Measurements from ENCODE around the gene SEMA3F.

SEMA3F gene

GRCh38 chr3:50194128-50194902, 39.2 kb downstream of the SEMA3F start:
- no peak overlapping the region for H3K27ac ChIP-seq (ENCODE audit: low read length, poor library complexity, severe bottlenecking)
- no peak overlapping the region for H2BK12ac ChIP-seq (ENCODE audit: low read length in 2 of 2)
- H3K79me1 ChIP-seq (replicated peaks; ENCODE audit: low read length, poor library complexity, severe bottlenecking) = no peaks in the 10 kb centered on the region
- H3K4ac ChIP-seq (ENCODE audit: low read depth in 1 of 2, low read length in 2 of 2) = no peak overlapping the region
- H3K9ac ChIP-seq (ENCODE audit: low read length) = no peak overlapping the region
- H2BK120ac ChIP-seq (ENCODE audit: low read depth, low read length) = no peak overlapping the region
- no peak overlapping the region for H3K4me2 ChIP-seq (ENCODE audit: low read length, poor library complexity, severe bottlenecking)
- no peak overlapping the region for H2AFZ ChIP-seq (ENCODE audit: low read depth, low read length)
- H2AK5ac ChIP-seq (ENCODE audit: low read length, severe bottlenecking) = no peak overlapping the region
- peaks cover 11% of the 10 kb centered on the region for H3K4me1 ChIP-seq (ENCODE audit: control insufficient read depth, insufficient read depth, low read depth, low read length)
- WGBS = 49% methylated on average over 68 of the region's 70 CpGs
- H2BK15ac ChIP-seq (ENCODE audit: low read depth, poor library complexity, severe bottlenecking) = no peak overlapping the region
- no peak overlapping the region for H2BK5ac ChIP-seq (ENCODE audit: low read depth, low read length, poor library complexity, severe bottlenecking)
- H3K14ac ChIP-seq (ENCODE audit: low read length in 2 of 2) = no peak overlapping the region
- H3K36me3 ChIP-seq (ENCODE audit: control insufficient read depth in 1 of 2, insufficient read depth in 2 of 2, low read depth in 1 of 2, low read length in 2 of 2) = no peaks in the 10 kb centered on the region
- no peak overlapping the region for H3K18ac ChIP-seq (ENCODE audit: low read depth in 1 of 2, low read length in 2 of 2)
- H3K27me3 ChIP-seq (ENCODE audit: control insufficient read depth in 1 of 2, insufficient read depth in 1 of 2, low read length in 2 of 2) = peaks cover 37 to 70% of the 10 kb centered on the region in 2 experiments
- H3K23ac ChIP-seq (ENCODE audit: low read length in 2 of 2) = no peak overlapping the region
- H3K9me3 ChIP-seq (ENCODE audit: control insufficient read depth, low read length) = no peaks in the 10 kb centered on the region
- H4K91ac ChIP-seq (ENCODE audit: low read length) = no peak overlapping the region
- H3K4me3 ChIP-seq (ENCODE audit: insufficient read depth in 1 of 2, low read depth in 1 of 2, low read length in 2 of 2) = peak overlapping the region in 1 of 2 experiments; percentile 49
- peak; percentile 50 for DNase-seq
- H4K8ac ChIP-seq (ENCODE audit: low read length) = no peak overlapping the region

DNA sequence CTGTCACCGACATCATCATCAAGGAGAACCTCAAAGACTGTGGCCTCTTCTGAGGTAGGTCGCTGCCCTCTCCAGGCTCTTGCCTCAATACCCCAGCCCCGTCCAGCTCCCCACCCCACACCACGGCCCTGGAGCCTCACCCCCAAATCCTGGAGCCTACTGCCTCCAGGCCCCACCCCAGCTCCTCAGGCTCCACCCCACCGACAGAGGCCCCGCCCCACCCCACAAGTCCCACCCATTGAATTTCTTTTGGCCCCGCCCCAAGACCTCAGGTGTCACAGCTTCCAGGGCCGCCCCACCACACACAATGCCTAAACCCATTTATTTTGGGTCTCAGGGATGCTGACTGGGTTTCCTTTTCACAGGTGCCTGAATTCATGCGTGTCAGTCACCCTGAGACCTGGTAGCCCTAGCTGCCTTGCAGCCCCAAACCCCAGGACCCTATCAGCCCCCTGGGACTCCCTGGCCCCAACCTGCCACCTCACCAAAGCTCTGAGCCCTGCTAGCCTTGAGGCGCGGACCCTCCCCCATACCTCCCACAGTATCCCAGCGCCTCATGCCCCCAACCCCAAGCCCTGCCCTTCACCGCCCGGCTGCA, 39.9 kb downstream of the SEMA3F start:
- Histone ChIP-seq H3K4ac (ENCODE audit: low read depth in 1 of 2, low read length in 2 of 2) (no peak overlapping the region), H3K79me1 (replicated peaks; ENCODE audit: low read length, poor library complexity, severe bottlenecking) (no peaks in the 10 kb centered on the region), H3K36me3 (ENCODE audit: control insufficient read depth in 1 of 2, insufficient read depth in 2 of 2, low read depth in 1 of 2, low read length in 2 of 2) (no peaks in the 10 kb centered on the region), H4K91ac (ENCODE audit: low read length) (peak overlapping the region; percentile 49), H2BK5ac (ENCODE audit: low read depth, low read length, poor library complexity, severe bottlenecking) (no peak overlapping the region), H3K23ac (ENCODE audit: low read length in 2 of 2) (no peak overlapping the region), H3K27me3 (ENCODE audit: control insufficient read depth in 1 of 2, insufficient read depth in 1 of 2, low read length in 2 of 2) (peaks cover 37 to 74% of the 10 kb centered on the region in 2 experiments), H4K8ac (ENCODE audit: low read length) (no peak overlapping the region), H3K4me2 (ENCODE audit: low read length, poor library complexity, severe bottlenecking) (no peak overlapping the region), H3K4me3 (ENCODE audit: insufficient read depth in 1 of 2, low read depth in 1 of 2, low read length in 2 of 2) (peak overlapping the region in 1 of 2 experiments; percentile 49), H3K9me3 (ENCODE audit: control insufficient read depth, low read length) (no peaks in the 10 kb centered on the region), H3K4me1 (ENCODE audit: control insufficient read depth, insufficient read depth, low read depth, low read length) (peaks cover 11% of the 10 kb centered on the region), H2AK5ac (ENCODE audit: low read length, severe bottlenecking) (no peak overlapping the region), H2BK15ac (ENCODE audit: low read depth, poor library complexity, severe bottlenecking) (no peak overlapping the region), H3K27ac (ENCODE audit: low read length, poor library complexity, severe bottlenecking) (no peak overlapping the region), H3K9ac (ENCODE audit: low read length) (no peak overlapping the region), H2BK12ac (ENCODE audit: low read length in 2 of 2) (no peak overlapping the region), H2BK120ac (ENCODE audit: low read depth, low read length) (no peak overlapping the region), H2AFZ (ENCODE audit: low read depth, low read length) (no peak overlapping the region), H3K14ac (ENCODE audit: low read length in 2 of 2) (peak overlapping the region in 1 of 2 experiments; percentile 11), H3K18ac (ENCODE audit: low read depth in 1 of 2, low read length in 2 of 2) (no peak overlapping the region)
- 60% methylated on average over 14 of the region's 14 CpGs for WGBS
- no peak for DNase-seq

DNA sequence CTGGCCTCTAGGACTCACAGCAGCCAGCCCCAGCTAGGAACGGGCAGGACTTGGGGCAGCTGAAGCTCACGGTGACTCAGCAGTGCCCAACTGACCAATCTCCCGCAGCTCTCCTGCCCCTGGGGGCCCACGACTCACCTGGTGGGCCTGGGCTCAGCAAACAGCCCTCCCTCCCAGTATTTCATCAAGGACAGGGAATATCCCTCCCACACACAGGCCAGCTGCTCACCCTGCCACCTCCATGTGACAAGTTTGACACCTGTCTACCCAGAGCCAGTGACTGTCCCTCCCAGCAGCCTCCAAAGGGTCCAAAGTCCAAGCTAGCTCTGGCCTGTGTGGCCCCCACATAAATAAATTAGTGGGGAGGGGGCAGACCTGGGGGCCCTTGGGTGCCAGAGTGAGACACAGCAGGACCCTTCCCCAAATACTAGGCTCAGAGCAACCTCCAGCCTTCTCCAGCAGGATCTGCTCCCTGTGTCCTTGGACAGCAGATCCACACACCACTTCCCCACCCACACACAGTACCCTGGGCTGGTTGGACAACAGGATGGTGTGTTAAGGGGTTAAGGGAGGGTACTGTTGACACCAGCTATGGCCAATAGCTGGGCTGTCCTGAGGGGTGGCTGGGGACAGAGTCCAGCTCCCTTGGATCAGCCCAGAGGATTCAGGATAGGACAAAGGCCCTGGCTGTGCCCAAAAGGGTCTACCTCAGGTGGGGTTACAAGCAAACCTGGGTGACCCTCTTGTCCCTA, 40.6 kb downstream of the SEMA3F start:
- Histone ChIP-seq H2BK12ac (ENCODE audit: low read length in 2 of 2) (no peak overlapping the region), H3K36me3 (ENCODE audit: control insufficient read depth in 1 of 2, insufficient read depth in 2 of 2, low read depth in 1 of 2, low read length in 2 of 2) (no peaks in the 10 kb centered on the region), H3K9me3 (ENCODE audit: control insufficient read depth, low read length) (no peaks in the 10 kb centered on the region), H2BK120ac (ENCODE audit: low read depth, low read length) (no peak overlapping the region), H3K4me3 (ENCODE audit: insufficient read depth in 1 of 2, low read depth in 1 of 2, low read length in 2 of 2) (no peak overlapping the region), H3K23ac (ENCODE audit: low read length in 2 of 2) (no peak overlapping the region), H3K79me1 (replicated peaks; ENCODE audit: low read length, poor library complexity, severe bottlenecking) (no peaks in the 10 kb centered on the region), H3K18ac (ENCODE audit: low read depth in 1 of 2, low read length in 2 of 2) (no peak overlapping the region), H3K14ac (ENCODE audit: low read length in 2 of 2) (peak overlapping the region in 1 of 2 experiments; percentile 11), H3K9ac (ENCODE audit: low read length) (no peak overlapping the region), H4K91ac (ENCODE audit: low read length) (peak overlapping the region; percentile 49), H3K27me3 (ENCODE audit: control insufficient read depth in 1 of 2, insufficient read depth in 1 of 2, low read length in 2 of 2) (peaks cover 37 to 74% of the 10 kb centered on the region in 2 experiments), H3K4me1 (ENCODE audit: control insufficient read depth, insufficient read depth, low read depth, low read length) (peaks cover 11% of the 10 kb centered on the region), H3K27ac (ENCODE audit: low read length, poor library complexity, severe bottlenecking) (no peak overlapping the region), H3K4me2 (ENCODE audit: low read length, poor library complexity, severe bottlenecking) (no peak overlapping the region), H2BK5ac (ENCODE audit: low read depth, low read length, poor library complexity, severe bottlenecking) (no peak overlapping the region), H3K4ac (ENCODE audit: low read depth in 1 of 2, low read length in 2 of 2) (no peak overlapping the region), H2AFZ (ENCODE audit: low read depth, low read length) (no peak overlapping the region), H2BK15ac (ENCODE audit: low read depth, poor library complexity, severe bottlenecking) (no peak overlapping the region), H2AK5ac (ENCODE audit: low read length, severe bottlenecking) (no peak overlapping the region), H4K8ac (ENCODE audit: low read length) (no peak overlapping the region)
- DNase-seq = no peak
- WGBS = 47% methylated on average over 4 of the region's 4 CpGs

GRCh38 chr3:50196253-50196801, 41.2 kb downstream of the SEMA3F start:
- no peak overlapping the region for H2AFZ ChIP-seq (ENCODE audit: low read depth, low read length)
- H4K8ac ChIP-seq (ENCODE audit: low read length) = no peak overlapping the region
- no peak overlapping the region for H3K4me2 ChIP-seq (ENCODE audit: low read length, poor library complexity, severe bottlenecking)
- WGBS = 83% methylated on average over 6 of the region's 6 CpGs
- no peak overlapping the region for H4K91ac ChIP-seq (ENCODE audit: low read length)
- H3K23ac ChIP-seq (ENCODE audit: low read length in 2 of 2) = no peak overlapping the region
- H3K4me1 ChIP-seq (ENCODE audit: control insufficient read depth, insufficient read depth, low read depth, low read length) = peaks cover 11% of the 10 kb centered on the region
- no peak overlapping the region for H3K9ac ChIP-seq (ENCODE audit: low read length)
- no peak overlapping the region for H2BK12ac ChIP-seq (ENCODE audit: low read length in 2 of 2)
- no peak overlapping the region for H3K27ac ChIP-seq (ENCODE audit: low read length, poor library complexity, severe bottlenecking)
- no peak overlapping the region for H3K4me3 ChIP-seq (ENCODE audit: insufficient read depth in 1 of 2, low read depth in 1 of 2, low read length in 2 of 2)
- no peak for DNase-seq
- H3K27me3 ChIP-seq (ENCODE audit: control insufficient read depth in 1 of 2, insufficient read depth in 1 of 2, low read length in 2 of 2) = peaks cover 38 to 75% of the 10 kb centered on the region in 2 experiments
- H2BK120ac ChIP-seq (ENCODE audit: low read depth, low read length) = no peak overlapping the region
- no peaks in the 10 kb centered on the region for H3K9me3 ChIP-seq (ENCODE audit: control insufficient read depth, low read length)
- H3K18ac ChIP-seq (ENCODE audit: low read depth in 1 of 2, low read length in 2 of 2) = no peak overlapping the region
- H3K36me3 ChIP-seq (ENCODE audit: control insufficient read depth in 1 of 2, insufficient read depth in 2 of 2, low read depth in 1 of 2, low read length in 2 of 2) = no peaks in the 10 kb centered on the region
- H2AK5ac ChIP-seq (ENCODE audit: low read length, severe bottlenecking) = no peak overlapping the region
- H2BK15ac ChIP-seq (ENCODE audit: low read depth, poor library complexity, severe bottlenecking) = no peak overlapping the region
- no peak overlapping the region for H2BK5ac ChIP-seq (ENCODE audit: low read depth, low read length, poor library complexity, severe bottlenecking)
- H3K79me1 ChIP-seq (replicated peaks; ENCODE audit: low read length, poor library complexity, severe bottlenecking) = no peaks in the 10 kb centered on the region
- H3K14ac ChIP-seq (ENCODE audit: low read length in 2 of 2) = no peak overlapping the region
- no peak overlapping the region for H3K4ac ChIP-seq (ENCODE audit: low read depth in 1 of 2, low read length in 2 of 2)
